Activated T-cell treated with anti-CD3 and anti-CD28 coated beads, Interleukin-2, amount 50 U/mL, for 48 hours (primary cell): ENCODE results near the gene SNX1.

Source experiments
- DNase-seq, 2 experiments: peaks; one replicate each; pipeline ENCODE4 v3.0.0-alpha.2; 2020

The SNX1 gene

DNA sequence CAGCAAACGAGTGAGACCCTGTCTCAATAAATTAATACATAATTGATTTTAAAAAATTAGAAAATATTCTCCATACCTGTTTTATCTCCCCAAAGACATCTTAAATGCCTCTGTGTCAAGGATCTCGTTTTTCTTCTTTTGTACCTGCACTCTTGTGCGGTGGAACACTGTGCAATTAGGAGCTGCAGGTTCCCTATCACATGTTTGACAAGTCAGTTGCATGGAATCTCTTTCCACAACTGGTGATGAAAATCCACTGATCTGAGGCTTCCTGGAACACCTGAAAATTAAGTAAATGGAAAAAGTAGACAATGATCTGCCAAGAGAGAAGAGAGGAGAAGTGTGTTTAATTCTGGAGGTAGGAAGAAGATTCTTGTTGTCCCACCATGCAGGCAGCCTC, 52.8 kb downstream of the SNX1 start:
- DNase-seq = no peak

GRCh38 chr15:64149424-64149823, 53.6 kb downstream of the SNX1 start:
- DNase-seq = peak in 1 of 2 experiments; percentile 46

DNA sequence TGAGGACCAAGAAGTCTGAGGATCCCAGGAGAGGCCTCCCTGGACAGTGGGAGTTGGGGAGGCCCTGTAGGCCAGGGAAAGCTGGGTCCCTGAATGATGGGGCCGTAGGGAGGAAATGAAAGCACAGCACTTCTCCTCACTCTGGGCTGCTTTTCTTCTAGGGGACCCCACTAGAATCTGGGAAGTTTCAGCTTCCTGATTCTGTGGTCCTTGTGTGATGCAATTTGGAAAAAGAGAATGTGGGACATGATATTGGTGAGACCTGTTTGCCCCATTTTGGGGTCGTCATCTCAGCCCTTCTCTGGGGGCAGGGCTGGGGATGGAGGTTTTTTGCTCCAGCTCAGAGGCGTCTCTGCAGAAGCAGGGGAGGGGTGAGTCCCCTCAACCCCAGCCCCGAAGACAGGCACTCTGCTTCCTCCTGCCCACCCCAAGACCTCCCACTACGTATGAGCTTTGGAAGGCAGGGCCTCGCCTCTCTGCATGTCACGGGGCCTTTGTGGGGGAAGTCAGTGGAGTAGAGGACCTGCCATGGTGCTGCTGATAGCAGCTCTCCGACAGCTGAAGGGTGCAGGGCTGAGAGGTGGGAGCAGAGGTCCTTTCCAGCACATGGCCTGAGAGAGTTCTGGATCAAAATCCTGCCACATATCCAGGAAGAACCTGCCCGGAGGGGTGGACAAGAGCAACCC, 54.3 kb downstream of the SNX1 start:
- DNase-seq = no peak

DNA sequence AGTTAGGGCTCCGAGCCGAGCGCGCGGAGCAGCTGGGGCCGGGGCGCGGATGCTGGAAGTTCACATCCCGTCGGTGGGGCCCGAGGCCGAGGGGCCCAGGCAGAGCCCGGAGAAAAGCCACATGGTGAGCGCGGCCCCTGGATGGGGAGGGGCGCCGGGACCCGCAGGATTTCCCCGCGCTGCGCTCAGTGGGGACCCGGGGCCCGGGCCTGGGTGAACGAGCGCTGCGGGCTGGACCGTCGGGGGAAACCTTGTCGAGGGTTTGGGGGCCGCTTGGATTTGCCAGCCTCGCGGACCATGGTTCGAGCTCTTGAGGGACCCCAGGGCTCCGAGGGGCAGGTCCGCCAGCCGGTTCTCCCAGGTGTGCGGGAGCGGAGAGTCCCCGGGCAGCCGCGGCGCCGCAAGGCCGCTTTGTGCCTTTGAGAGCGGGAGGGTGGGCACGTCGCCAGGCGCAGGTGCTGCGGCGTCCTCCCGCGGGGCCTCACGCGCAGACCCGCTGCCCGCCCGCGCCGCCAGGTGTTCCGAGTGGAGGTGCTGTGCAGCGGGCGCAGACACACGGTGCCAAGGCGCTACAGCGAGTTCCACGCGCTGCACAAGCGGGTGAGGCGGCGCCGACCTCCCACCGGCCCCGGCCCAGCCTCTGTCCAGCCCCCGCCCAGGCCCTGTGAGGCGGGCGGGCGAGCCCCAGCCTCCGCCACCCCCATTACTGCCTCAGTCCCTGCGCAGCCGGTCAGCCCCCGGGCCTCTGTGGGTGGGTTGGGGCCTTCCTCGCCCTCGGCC, 56.1 kb downstream of the SNX1 start, which contains the start of gene SNX22:
SNX22 (plus strand) TSS at position 5 of the 780 bp plus-strand sequence; CDS start at position 50, 45 bp downstream.
- DNase-seq = no peak

- peak; percentile 44 to 49 for DNase-seq
These were observed 57.0 kb downstream of the SNX1 start for GRCh38 chr15:64152507-64153387.

- peak; percentile 95 to 96 for DNase-seq
These were observed 57.9 kb downstream of the SNX1 start for GRCh38 chr15:64153480-64154367.

GRCh38 chr15:64155802-64156651, 60.2 kb downstream of the SNX1 start:
- no peak for DNase-seq

DNA sequence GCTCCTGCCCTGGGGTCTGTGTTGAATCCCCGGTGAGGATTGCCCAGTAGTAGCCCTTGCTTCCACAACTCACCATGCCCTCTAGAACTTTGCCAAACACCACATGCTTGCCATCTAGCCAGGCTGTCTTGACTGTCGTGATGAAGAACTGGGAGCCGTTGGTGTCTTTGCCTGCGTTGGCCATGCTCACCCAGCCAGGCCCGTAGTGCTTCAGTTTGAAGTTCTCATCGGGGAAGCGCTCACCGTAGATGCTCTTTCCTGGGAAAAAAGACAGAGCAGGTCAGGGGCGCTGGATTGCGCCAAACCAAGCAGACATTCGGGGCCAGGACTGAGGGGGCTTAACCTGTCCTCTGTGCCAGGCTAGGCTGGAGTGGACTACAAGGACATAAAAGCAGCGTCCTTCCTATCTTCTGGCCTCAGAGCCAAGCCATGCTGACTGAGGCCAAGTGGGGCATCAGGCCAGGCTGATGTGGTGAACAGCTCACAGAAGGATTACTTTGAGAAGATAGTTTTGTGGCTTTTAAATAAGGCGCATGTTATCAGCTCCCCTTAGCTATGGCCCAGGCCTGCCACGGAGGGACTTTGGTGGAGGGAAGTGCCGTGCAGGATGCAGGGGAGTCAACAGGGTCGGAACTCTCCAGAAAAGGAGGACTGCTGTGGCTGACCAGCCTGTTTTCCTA, 61.0 kb downstream of the SNX1 start:
- DNase-seq = no peak

DNA sequence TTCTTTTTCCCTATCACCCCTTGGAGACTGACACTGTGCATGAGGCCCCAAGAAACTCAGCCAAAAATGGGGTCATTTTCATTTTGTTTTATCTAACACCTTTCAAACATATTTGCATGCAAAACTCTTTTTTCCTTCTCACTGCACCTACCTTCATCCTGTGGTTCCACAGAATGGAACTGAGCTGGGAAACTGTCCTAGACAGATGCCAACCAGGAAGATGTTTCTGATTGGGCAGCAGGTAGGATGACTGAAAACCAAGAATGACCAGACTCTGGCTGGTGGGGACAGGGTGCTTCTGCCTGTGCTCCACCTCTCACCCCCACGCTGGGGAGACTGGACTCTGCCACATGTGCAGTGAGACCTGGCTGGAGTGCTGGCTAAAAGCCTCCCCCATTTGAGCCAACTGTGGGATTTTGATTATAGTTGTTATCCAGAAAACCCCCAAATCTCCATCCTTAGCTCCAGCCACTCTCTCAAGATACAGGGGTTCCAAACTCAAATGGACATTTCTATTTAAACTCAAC, 61.9 kb downstream of the SNX1 start:
- DNase-seq = no peak

GRCh38 chr15:64158363-64159134, 62.8 kb downstream of the SNX1 start:
- no peak for DNase-seq

DNA sequence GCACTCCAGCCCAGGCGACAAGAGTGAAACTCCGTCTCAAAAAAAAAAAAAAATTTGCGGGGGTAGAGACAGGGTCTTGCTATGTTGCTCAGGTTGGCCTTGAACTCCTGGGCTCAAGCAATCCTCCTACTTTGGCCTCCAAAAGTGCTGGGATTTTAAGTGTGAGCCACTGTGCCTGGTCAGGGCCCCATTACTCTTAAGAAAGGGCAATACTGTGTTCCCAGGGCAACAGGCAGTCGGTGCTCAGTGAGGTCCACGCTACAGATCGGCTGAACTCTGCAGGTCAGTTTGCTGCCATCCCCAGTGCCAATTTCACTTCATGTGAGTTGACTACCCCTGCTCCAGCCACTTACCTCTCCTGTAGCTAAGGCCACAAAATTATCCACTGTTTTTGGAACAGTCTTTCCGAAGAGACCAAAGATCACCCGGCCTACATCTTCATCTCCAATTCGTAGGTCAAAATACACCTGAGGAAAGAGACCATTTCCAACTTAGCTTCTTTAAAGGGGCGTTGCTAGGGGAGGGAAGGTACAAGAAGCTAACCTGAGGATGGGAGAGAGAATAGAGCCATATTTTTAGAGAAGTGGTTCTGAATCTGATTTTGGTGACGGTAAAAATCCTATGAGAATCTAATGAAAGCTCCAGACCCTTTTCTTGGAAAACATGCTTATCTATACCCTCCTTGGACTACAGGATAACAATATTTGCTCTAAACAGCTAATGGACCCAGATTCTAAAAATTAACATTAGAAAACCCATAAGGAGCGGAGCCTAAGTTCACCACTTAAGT, 66.1 kb downstream of the SNX1 start:
- no peak for DNase-seq

DNA sequence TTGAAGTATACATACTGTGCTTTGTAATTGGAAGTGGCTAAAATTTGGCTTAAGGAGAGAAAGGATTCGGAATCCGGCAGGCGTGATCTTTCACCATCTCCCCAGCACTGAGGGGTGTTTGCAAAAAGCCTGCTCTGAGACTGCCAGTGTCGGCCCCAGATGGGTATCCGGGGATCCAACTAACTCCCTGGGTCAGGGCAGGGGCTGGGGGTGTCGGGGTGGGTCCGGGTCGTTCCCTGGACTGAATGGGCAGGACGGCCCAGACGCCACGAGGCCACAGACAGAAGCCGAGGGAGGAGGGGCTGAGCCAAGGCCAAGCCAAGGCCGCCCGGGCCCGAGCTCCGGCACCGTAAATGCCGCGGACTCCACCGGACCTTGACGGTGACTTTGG, 66.7 kb downstream of the SNX1 start:
- DNase-seq = no peak

- DNase-seq = peak; percentile 96 to 98
These were observed 67.3 kb downstream of the SNX1 start, which contains the start of gene PPIB for GRCh38 chr15:64162869-64163658. PPIB (minus strand) TSS chr15:64163022; CDS start chr15:64162986, 36 bp downstream.

GRCh38 chr15:64163659-64164362, 68.0 kb downstream of the SNX1 start:
- no peak for DNase-seq

- DNase-seq = no peak
These were observed 68.7 kb downstream of the SNX1 start for GRCh38 chr15:64164436-64164835.

GRCh38 chr15:64166102-64166890, 70.5 kb downstream of the SNX1 start:
- DNase-seq = no peak
